SU-DHL-6 (cell line): ENCODE measurements around the gene STK4.
A peak's percentile ranks its signal among the peaks of the same experiment; 100 is the strongest.

Source experiments
- H2AFZ ChIP-seq: fragments of 200-600 bp; sonication (generic); 2 replicates; pipeline ENCODE4 v1.6.1; 2014; ENCODE audit warnings: low read depth, mild to moderate bottlenecking, moderate library complexity, mixed read lengths, antibody characterized with exemption, low read length; ENCODE audit not compliant: severe bottlenecking
- H3F3A ChIP-seq: fragments of 200-600 bp; shearing (Covaris generic); 2 replicates; pipeline ENCODE4 v1.6.0; 2016; ENCODE audit warnings: antibody characterized with exemption, mild to moderate bottlenecking; ENCODE audit not compliant: insufficient read depth
- H3K27ac ChIP-seq: fragments of 200-600 bp; sonication (generic); 2 replicates; pipeline ENCODE4 v1.5.1; 2016; ENCODE audit warnings: low read depth, mild to moderate bottlenecking, low read length, moderate library complexity, mixed read lengths
- H3K27me3 ChIP-seq: fragments of 200-600 bp; sonication (generic), shearing (Covaris generic); 2 replicates; pipeline ENCODE4 v1.6.0; 2014; ENCODE audit warnings: mild to moderate bottlenecking, low read length
- H3K36me3 ChIP-seq: fragments of 200-600 bp; sonication (generic); 2 replicates; pipeline ENCODE4 v1.6.1; 2014; ENCODE audit warnings: mild to moderate bottlenecking, low read length, mixed read lengths
- H3K4me2 ChIP-seq: fragments of 300-600, 200-600 bp; shearing (Covaris generic), sonication (generic); 2 replicates; pipeline ENCODE4 v1.6.0; 2014; ENCODE audit warnings: low read length, low read depth, mild to moderate bottlenecking; ENCODE audit not compliant: poor library complexity, severe bottlenecking
- H3K4me3 ChIP-seq: fragments of 200-600 bp; sonication (generic); 2 replicates; pipeline ENCODE4 v1.5.1; 2014; ENCODE audit warnings: antibody characterized with exemption, low read length, mild to moderate bottlenecking, mixed read lengths; ENCODE audit not compliant: insufficient read depth, poor library complexity, severe bottlenecking
- H3K79me2 ChIP-seq: fragments of 200-600 bp; sonication (generic); 2 replicates; pipeline ENCODE4 v1.6.1; 2014; ENCODE audit warnings: mild to moderate bottlenecking, low read length, moderate library complexity; ENCODE audit not compliant: insufficient read depth
- H3K9ac ChIP-seq: fragments of 200-600 bp; sonication (generic); 2 replicates; pipeline ENCODE4 v1.7.0; 2014; ENCODE audit warnings: mild to moderate bottlenecking, low read length
- H3K9me2 ChIP-seq: fragments of 200-600 bp; sonication (generic); replicated peaks from 2 replicates; pipeline ENCODE4 v1.6.1; 2014; ENCODE audit warnings: low read length; ENCODE audit not compliant: insufficient read depth
- H3K9me3 ChIP-seq: fragments of 200-600 bp; sonication (generic); 2 replicates; pipeline ENCODE4 v1.6.1; 2014; ENCODE audit warnings: low read length, mixed read lengths; ENCODE audit not compliant: insufficient read depth
- H4K20me1 ChIP-seq: fragments of 200-600 bp; sonication (generic); 2 replicates; pipeline ENCODE4 v1.6.1; 2014; ENCODE audit warnings: low read depth, mild to moderate bottlenecking, antibody characterized with exemption, low read length, moderate library complexity, mixed read lengths
- CTCF ChIP-seq: fragments of 200-600 bp; sonication (generic); IDR thresholded peaks from one replicate; pipeline ENCODE4 v1.5.1; 2017; ENCODE audit warnings: antibody characterized with exemption, mild to moderate bottlenecking, low read length, moderate library complexity; ENCODE audit not compliant: insufficient read depth, poor library complexity, severe bottlenecking
- EZH2phosphoT487 ChIP-seq: fragments of 200-600 bp; sonication (generic), shearing (Covaris generic); conservative IDR thresholded peaks from 2 replicates; pipeline ENCODE4 v1.6.1; 2018; ENCODE audit warnings: mild to moderate bottlenecking, antibody characterized with exemption, low read length, moderate library complexity, mixed read lengths

The STK4 gene

DNA sequence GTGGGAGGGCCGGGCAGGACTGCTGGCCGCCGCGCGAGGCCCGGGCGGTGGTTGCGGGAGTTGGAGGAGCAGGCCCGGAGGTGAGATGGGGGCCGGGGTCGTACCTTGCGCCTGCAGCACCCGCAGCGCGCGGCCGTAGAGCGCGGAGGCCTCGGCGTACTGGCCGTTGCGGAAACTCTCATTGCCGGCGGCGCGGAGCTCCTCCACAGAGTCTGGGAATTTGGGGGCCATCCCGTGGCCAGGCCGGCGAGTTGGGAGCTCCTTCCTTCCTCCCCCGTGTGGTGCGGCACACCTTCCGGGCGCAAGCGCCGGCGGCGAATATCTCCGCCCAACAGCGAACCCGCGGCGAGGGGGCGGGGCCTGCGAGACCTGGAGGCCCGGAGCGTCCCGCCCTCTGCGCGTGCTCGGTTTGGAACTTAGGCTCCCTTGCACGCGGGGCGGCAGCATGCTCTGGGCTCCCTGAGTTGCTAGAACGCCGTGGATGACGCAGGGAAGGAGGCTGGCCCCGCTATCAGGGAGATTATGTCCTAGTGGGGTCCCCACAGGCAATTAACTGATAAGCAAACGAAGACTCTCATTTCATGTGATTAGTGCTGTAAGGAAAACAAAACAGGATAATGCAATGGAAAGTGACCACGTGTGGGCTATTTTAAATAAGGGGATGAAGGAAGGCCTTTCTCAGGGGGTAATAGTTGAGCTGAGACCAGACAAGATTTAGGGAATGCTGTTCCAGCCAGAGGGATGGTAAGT is 6.0 kb upstream of the STK4 start, which contains the start of gene TOMM34:
Gene TOMM34, minus strand, starts transcription at position 295 of the 750 bp plus-strand sequence. Its CDS starts 64 bp downstream, at position 231.
- no peaks in the 10 kb centered on the region for H3K9me2 ChIP-seq
- H3K36me3 ChIP-seq = peaks cover 13% of the 10 kb centered on the region; the same call in 1 of the 2 replicates
- peak within 1 kb of the TSS; percentile 50 for H3K27ac ChIP-seq
- H4K20me1 ChIP-seq = no peaks in the 10 kb centered on the region; the same call in 1 of the 2 replicates
- H3K9me3 ChIP-seq = no peaks in the 10 kb centered on the region
- peak within 1 kb of the TSS; percentile 77 for H3K4me2 ChIP-seq
- peak within 1 kb of the TSS; percentile 82 for H2AFZ ChIP-seq
- H3K4me3 ChIP-seq = peak within 1 kb of the TSS; percentile 89
- TF ChIP-seq CTCF (no peak), EZH2phosphoT487 (no peak)
- H3K79me2 ChIP-seq = peaks cover 40% of the 10 kb centered on the region
- peak within 1 kb of the TSS; percentile 70 for H3K9ac ChIP-seq
- peaks cover 3% of the 10 kb centered on the region; the same call in 1 of the 2 replicates for H3F3A ChIP-seq
- H3K27me3 ChIP-seq = no peaks in the 10 kb centered on the region

DNA sequence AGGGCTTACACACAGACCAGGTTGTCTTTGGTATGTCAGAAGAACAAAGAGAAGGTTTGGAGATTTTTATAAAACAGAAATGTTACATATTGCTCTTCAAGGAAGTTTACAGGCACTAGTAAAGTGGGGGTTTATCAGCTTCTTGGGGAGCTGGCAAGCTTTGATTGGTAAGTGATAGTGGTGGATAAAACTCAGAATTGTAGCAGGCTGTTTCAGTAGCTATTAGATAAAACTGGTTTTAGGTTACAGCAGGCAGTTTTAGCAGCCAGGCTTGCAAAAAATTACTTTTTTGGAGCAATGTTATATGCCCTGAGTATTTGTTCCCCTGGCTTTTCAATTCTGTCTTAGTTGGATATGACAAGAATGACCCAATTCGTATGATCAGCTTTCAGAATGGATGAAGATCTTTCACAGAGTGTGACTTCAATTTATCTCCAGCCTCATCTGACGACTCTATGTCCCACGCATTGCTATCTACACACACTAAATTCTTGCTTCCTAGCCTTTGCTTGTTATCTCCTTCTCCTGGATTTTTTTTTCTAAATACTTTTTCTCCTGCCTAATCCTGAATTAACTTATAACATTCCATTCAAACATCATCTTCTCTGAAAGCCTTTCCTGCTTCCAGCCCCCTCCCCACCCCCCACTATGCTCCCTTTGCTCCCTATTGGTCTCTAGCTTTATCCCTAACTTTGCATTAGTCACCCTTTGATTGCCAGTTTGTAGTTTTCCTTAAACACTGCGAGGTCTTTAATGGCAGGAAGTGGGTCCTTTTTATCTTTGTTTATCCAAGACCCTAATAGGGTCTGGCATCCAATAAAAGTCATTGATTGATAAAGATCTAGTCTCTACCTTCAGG is 5.1 kb upstream of the STK4 start:
- Histone ChIP-seq H3K79me2 (peaks cover 36% of the 10 kb centered on the region), H4K20me1 (no peaks in the 10 kb centered on the region; the same call in 1 of the 2 replicates), H3F3A (peaks cover 3% of the 10 kb centered on the region; the same call in 1 of the 2 replicates), H3K27ac (no peak overlapping the region), H3K4me2 (peak overlapping the region; percentile 77), H3K27me3 (no peaks in the 10 kb centered on the region), H3K9me3 (no peaks in the 10 kb centered on the region), H3K9me2 (no peaks in the 10 kb centered on the region), H2AFZ (peak overlapping the region; percentile 82), H3K9ac (peak overlapping the region; percentile 70), H3K4me3 (peak overlapping the region; percentile 89), H3K36me3 (peaks cover 5% of the 10 kb centered on the region; the same call in 1 of the 2 replicates)
- TF ChIP-seq CTCF (no peak), EZH2phosphoT487 (no peak)

DNA sequence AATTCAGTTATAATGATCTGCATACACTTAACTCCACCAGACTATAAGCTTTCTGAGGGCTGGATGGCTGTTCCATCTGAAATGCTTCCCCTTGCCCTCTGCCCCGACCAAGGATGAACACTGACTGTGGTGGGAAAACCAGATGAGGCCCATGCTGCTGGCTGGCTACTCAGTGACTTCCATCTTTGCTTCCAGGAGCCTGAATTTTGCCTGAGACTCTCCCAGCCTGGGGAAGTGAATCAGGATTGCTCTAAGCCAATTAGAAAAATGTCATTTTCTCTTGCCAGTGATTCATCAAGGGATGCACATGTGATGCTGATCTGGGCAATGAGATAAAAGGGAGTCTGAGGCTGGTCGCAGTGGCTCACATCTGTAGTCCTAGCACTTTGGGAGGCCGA is 4.4 kb upstream of the STK4 start:
- Histone ChIP-seq H4K20me1 (no peaks in the 10 kb centered on the region; the same call in 1 of the 2 replicates), H3K36me3 (peaks cover 5% of the 10 kb centered on the region; the same call in 1 of the 2 replicates), H3K27ac (no peak overlapping the region), H3K27me3 (no peaks in the 10 kb centered on the region), H3K4me2 (no peak overlapping the region), H2AFZ (no peak overlapping the region), H3F3A (peaks cover 3% of the 10 kb centered on the region; the same call in 1 of the 2 replicates), H3K4me3 (no peak overlapping the region), H3K9ac (no peak overlapping the region), H3K9me3 (no peaks in the 10 kb centered on the region), H3K79me2 (peaks cover 39% of the 10 kb centered on the region), H3K9me2 (no peaks in the 10 kb centered on the region)
- no peak for TF ChIP-seq EZH2phosphoT487
- TF ChIP-seq CTCF = no peak
